Keratinocyte (primary cell): ENCODE measurements around the gene AFTPH. TPM values are rescaled to one million over a fixed set of nuclear protein-coding genes. Genes with fewer than 3 reads are reported as not detected.

Experiments used
- DNase-seq: peaks from one replicate; pipeline ENCODE4 v3.0.0-alpha.2; 2011; ENCODE audit warnings: low read depth, missing footprints, low spot score
- FAIRE-seq: peaks from 2 replicates; lab custom pipeline; 2011; peaks lifted over from hg19 to GRCh38; lab: Jason Lieb, UNC
- H2AFZ ChIP-seq: 2 replicates; pipeline ENCODE4 v1.6.0; 2012; ENCODE audit warnings: low read length, control low read depth, inconsistent platforms; ENCODE audit not compliant: control insufficient read depth
- H3K27ac ChIP-seq: 2 replicates; pipeline ENCODE4 v1.5.1; 2011; ENCODE audit warnings: low read length; ENCODE audit not compliant: control insufficient read depth, insufficient read depth
- H3K27me3 ChIP-seq: 3 replicates; pipeline ENCODE4 v1.6.0; 2011; ENCODE audit warnings: low read length; ENCODE audit not compliant: control insufficient read depth, insufficient read depth; ENCODE audit errors: extremely low read depth
- H3K36me3 ChIP-seq, 2 experiments: 2 replicates in 1 of 2; 3 replicates in 1 of 2; pipeline ENCODE4 v1.5.1; 2011; ENCODE audit warnings: low read length in 2 of 2, mild to moderate bottlenecking in 1 of 2; ENCODE audit not compliant: control insufficient read depth in 2 of 2, insufficient read depth in 2 of 2; ENCODE audit errors: extremely low read depth in 1 of 2
- H3K4me1 ChIP-seq: 3 replicates; pipeline ENCODE4 v1.5.1; 2011; ENCODE audit warnings: low read length; ENCODE audit not compliant: control insufficient read depth, insufficient read depth; ENCODE audit errors: extremely low read depth
- H3K4me2 ChIP-seq: 3 replicates; pipeline ENCODE4 v1.6.0; 2011; ENCODE audit warnings: low read depth, low read length; ENCODE audit not compliant: control insufficient read depth, insufficient read depth; ENCODE audit errors: extremely low read depth
- H3K4me3 ChIP-seq, 3 experiments: fragments of 200-600 bp in 1 of 3; sonication (generic) in 1 of 3; 2 replicates in 2 of 3; 3 replicates in 1 of 3; pipeline ENCODE4 v1.5.1; 2011 to 2016; ENCODE audit warnings: low read length in 3 of 3, mild to moderate bottlenecking in 3 of 3, control low read depth in 2 of 3, inconsistent platforms in 1 of 3, low read depth in 1 of 3, mixed read lengths in 1 of 3, mixed run types in 1 of 3, moderate library complexity in 1 of 3; ENCODE audit not compliant: control insufficient read depth in 2 of 3, insufficient read depth in 2 of 3; ENCODE audit errors: extremely low read depth in 1 of 3
- H3K79me2 ChIP-seq: 2 replicates; pipeline ENCODE4 v1.6.0; 2012; ENCODE audit warnings: low read length; ENCODE audit not compliant: control insufficient read depth, insufficient read depth
- H3K9ac ChIP-seq: 3 replicates; pipeline ENCODE4 v1.6.0; 2011; ENCODE audit warnings: low read length; ENCODE audit not compliant: control insufficient read depth, insufficient read depth; ENCODE audit errors: extremely low read depth
- H3K9me1 ChIP-seq: 3 replicates; pipeline ENCODE4 v1.6.0; 2011; ENCODE audit warnings: low read length; ENCODE audit not compliant: control insufficient read depth, insufficient read depth; ENCODE audit errors: extremely low read depth
- H3K9me3 ChIP-seq: 2 replicates; pipeline ENCODE4 v1.5.1; 2012; ENCODE audit warnings: low read depth, low read length; ENCODE audit not compliant: control insufficient read depth
- H4K20me1 ChIP-seq: 3 replicates; pipeline ENCODE4 v1.6.0; 2011; ENCODE audit warnings: low read length; ENCODE audit not compliant: control insufficient read depth, insufficient read depth; ENCODE audit errors: extremely low read depth
- EZH2 ChIP-seq: IDR thresholded peaks from one replicate; pipeline ENCODE4 v1.6.1; 2012; ENCODE audit warnings: inconsistent platforms, mild to moderate bottlenecking, low read length, moderate library complexity
- dilution Hi-C: fragments of 300-500 bp; cut with MboI; formaldehyde crosslinking; loops from one replicate; pipeline ENCODE4 v1.7.0; 2020; ENCODE audit warnings: low sequenced_read_pairs; ENCODE audit not compliant: extremely low pct_ligation_motif_present
- polyA plus RNA-seq, 5 experiments: library from polyadenylated mRNA; depleted of rRNA in 3 of 5; stranded (reverse) in 3 of 5; stranded (forward) in 1 of 5; unstranded in 1 of 5; fragments of >200 nt; gene quantifications; 1 replicate in 1 of 5; 2 replicates in 3 of 5; 3 replicates in 1 of 5; pipeline versions ENCODE4 v1.2.1 to v1.2.3, GENCODE V29; 2011 to 2012; ENCODE audit warnings: missing spikeins in 2 of 5, low read depth in 1 of 5, low replicate concordance in 1 of 5
- TF ChIP-seq, protein P1 (sequence below), 3 experiments: IDR thresholded peaks in 1 of 3; conservative IDR thresholded peaks in 1 of 3; optimal IDR thresholded peaks in 1 of 3; 2 replicates in 2 of 3; 3 replicates in 1 of 3; pipeline versions ENCODE3 to v1.5.1; 2011; ENCODE audit warnings: low read length in 3 of 3, mild to moderate bottlenecking in 3 of 3, moderate library complexity in 2 of 3, control low read depth in 1 of 3, inconsistent platforms in 1 of 3; ENCODE audit not compliant: insufficient read depth in 2 of 3; ENCODE audit errors: extremely low read depth in 1 of 3

AFTPH gene
- polyA plus RNA-seq, 1 donor (not counting 4 experiments of a cell fraction or from before 2014, with no cell fraction given), result 28.3 TPM

DNA sequence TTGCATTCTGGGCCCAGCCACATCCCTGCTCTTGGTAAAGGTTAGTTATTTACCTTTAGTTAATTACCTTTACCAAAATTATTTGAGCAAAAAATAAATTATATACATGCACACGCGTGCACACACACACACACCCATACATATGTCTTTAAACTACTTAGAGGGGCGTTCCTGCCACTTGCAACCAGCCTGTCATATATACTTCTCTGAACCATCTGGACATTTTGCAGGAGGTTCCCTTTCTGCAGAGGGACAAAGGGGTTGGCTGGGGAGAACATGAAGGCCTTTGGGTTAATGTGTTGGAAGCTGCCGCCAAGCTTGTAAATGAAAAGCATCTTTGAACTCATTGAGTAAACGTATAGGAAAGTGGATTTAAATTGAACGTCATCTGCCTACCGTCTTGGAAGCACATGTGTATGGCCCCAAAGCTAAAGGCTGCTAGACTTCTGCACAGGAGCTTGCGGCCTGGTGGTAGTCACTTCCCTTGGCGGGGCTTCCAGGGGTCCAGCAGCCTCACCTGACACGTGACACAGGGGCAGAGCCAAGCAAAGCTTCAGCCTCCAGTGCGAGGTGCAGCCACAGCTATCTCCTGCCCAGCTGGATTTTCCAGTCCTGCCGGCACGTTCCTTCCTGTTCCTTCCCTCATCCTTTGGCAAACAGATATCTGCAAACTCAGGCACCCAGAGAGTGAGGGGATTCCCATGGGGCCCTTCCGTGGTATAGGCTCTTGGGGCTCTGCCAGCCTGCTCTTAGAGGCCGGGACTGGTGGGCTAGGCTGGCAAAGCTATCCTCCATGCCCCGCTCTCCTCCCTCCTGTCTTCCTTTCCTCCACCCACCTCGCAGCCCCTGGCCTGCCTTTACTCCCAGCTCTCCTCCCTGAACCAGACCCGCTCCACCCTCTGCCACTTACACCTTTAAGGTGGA lies 83.5 kb downstream of the AFTPH start:
- H2AFZ ChIP-seq, result peak overlapping the region; percentile 79
- peaks cover 3% of the 10 kb centered on the region for H3K9me3 ChIP-seq
- H3K4me2 ChIP-seq, result peak overlapping the region; percentile 99
- H3K79me2 ChIP-seq, result no peaks in the 10 kb centered on the region
- dilution Hi-C loops, result no loop called here
- no peaks in the 10 kb centered on the region for H4K20me1 ChIP-seq
- H3K9ac ChIP-seq, result peak overlapping the region; percentile 91
- FAIRE-seq (peak; percentile 89), DNase-seq (no peak)
- H3K9me1 ChIP-seq, result no peaks in the 10 kb centered on the region
- H3K4me3 ChIP-seq, result peak overlapping the region in 2 of 3 experiments; percentile 29 to 41
- TF ChIP-seq, protein P1, sequence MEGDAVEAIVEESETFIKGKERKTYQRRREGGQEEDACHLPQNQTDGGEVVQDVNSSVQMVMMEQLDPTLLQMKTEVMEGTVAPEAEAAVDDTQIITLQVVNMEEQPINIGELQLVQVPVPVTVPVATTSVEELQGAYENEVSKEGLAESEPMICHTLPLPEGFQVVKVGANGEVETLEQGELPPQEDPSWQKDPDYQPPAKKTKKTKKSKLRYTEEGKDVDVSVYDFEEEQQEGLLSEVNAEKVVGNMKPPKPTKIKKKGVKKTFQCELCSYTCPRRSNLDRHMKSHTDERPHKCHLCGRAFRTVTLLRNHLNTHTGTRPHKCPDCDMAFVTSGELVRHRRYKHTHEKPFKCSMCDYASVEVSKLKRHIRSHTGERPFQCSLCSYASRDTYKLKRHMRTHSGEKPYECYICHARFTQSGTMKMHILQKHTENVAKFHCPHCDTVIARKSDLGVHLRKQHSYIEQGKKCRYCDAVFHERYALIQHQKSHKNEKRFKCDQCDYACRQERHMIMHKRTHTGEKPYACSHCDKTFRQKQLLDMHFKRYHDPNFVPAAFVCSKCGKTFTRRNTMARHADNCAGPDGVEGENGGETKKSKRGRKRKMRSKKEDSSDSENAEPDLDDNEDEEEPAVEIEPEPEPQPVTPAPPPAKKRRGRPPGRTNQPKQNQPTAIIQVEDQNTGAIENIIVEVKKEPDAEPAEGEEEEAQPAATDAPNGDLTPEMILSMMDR (optimal IDR thresholded peaks at IDR 0.05 in 1 of 3, IDR thresholded peaks at IDR 0.05 in 1 of 3, conservative IDR thresholded peaks at IDR 0.05 in 1 of 3; ENCODE audit: extremely low read depth in 1 of 3, insufficient read depth in 2 of 3, low read length in 3 of 3), result no peak
- TF ChIP-seq EZH2, result no peak
- peaks cover 40% of the 10 kb centered on the region for H3K4me1 ChIP-seq
- H3K36me3 ChIP-seq, result no peaks in the 10 kb centered on the region
- H3K27ac ChIP-seq, result peak overlapping the region; percentile 99
- H3K27me3 ChIP-seq, result no peaks in the 10 kb centered on the region

DNA sequence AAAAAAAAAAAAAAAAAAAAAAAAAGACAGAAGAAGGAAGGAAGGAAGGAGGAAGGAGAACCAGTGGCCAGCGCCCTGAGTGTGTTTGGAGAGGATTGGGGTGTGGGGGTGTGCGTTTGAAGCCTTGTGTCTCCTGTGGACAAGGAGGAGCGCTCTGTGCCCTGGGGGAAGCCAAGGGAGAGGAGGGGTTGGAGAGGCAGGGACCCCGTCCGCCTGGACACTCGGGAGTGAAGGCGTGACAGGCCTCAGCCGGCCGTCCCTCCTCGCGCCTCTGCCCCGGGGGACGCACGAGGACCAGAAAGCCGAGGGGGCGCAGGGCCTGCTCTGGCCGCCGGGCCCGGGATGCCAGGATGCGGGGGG lies 84.7 kb downstream of the AFTPH start:
- Histone ChIP-seq H3K9me1 (no peaks in the 10 kb centered on the region), H3K79me2 (no peaks in the 10 kb centered on the region), H3K4me1 (peaks cover 40% of the 10 kb centered on the region), H3K27ac (peak overlapping the region; percentile 25), H2AFZ (peak overlapping the region; percentile 68), H4K20me1 (no peaks in the 10 kb centered on the region), H3K27me3 (no peaks in the 10 kb centered on the region), H3K9ac (peak overlapping the region; percentile 63), H3K4me2 (peak overlapping the region; percentile 56), H3K36me3 (no peaks in the 10 kb centered on the region), H3K9me3 (peaks cover 3% of the 10 kb centered on the region), H3K4me3 (peak overlapping the region in 1 of 3 experiments; percentile 32)
- FAIRE-seq, result no peak
- dilution Hi-C loops, result no loop called here
- no peak for DNase-seq
- TF ChIP-seq EZH2, result no peak
- TF ChIP-seq, protein P1 (optimal IDR thresholded peaks at IDR 0.05 in 1 of 3, IDR thresholded peaks at IDR 0.05 in 1 of 3, conservative IDR thresholded peaks at IDR 0.05 in 1 of 3; ENCODE audit: extremely low read depth in 1 of 3, insufficient read depth in 2 of 3, low read length in 3 of 3), result peak in 1 of 3 experiments; percentile 0
